Smooth muscle cell (in vitro differentiated cells): Measurements from ENCODE around the gene MYBBP1A. TPM values are rescaled to one million over a fixed set of nuclear protein-coding genes. Genes with fewer than 3 reads are reported as not detected.

Source experiments
- DNase-seq: peaks from one replicate; lab custom pipeline; 2025; ENCODE audit not compliant: unreplicated experiment; lab: John Stamatoyannopoulos, UW
- H2AFZ ChIP-seq: fragments of 200-600 bp; sonication (generic); 2 replicates; pipeline ENCODE4 v1.6.0; 2016; ENCODE audit warnings: antibody characterized with exemption, low read depth, mild to moderate bottlenecking
- H3F3A ChIP-seq: fragments of 200-600 bp; sonication (generic); 2 replicates; pipeline ENCODE4 v1.6.0; 2017; ENCODE audit warnings: antibody characterized with exemption, low read depth
- H3K27ac ChIP-seq: fragments of 200-600 bp; sonication (generic); 2 replicates; pipeline ENCODE4 v1.5.1; 2016; ENCODE audit warnings: low read depth, mild to moderate bottlenecking
- H3K27me3 ChIP-seq: fragments of 200-600 bp; sonication (generic); 2 replicates; pipeline ENCODE4 v1.6.1; 2016; ENCODE audit warnings: low read depth, mild to moderate bottlenecking
- H3K36me3 ChIP-seq: fragments of 200-600 bp; sonication (generic); 2 replicates; pipeline ENCODE4 v1.5.1; 2016; ENCODE audit warnings: low read depth
- H3K4me1 ChIP-seq: fragments of 200-600 bp; sonication (generic); 2 replicates; pipeline ENCODE4 v1.5.1; 2016; ENCODE audit warnings: low read depth
- H3K4me2 ChIP-seq: fragments of 200-600 bp; sonication (generic); 2 replicates; pipeline ENCODE4 v1.6.0; 2016; ENCODE audit warnings: mild to moderate bottlenecking
- H3K4me3 ChIP-seq: fragments of 200-600 bp; sonication (generic); 2 replicates; pipeline ENCODE4 v1.5.1; 2016; ENCODE audit warnings: mild to moderate bottlenecking
- H3K79me2 ChIP-seq: fragments of 200-600 bp; sonication (generic); 2 replicates; pipeline ENCODE4 v1.6.0; 2016; ENCODE audit warnings: low read depth, mild to moderate bottlenecking
- H3K9ac ChIP-seq: fragments of 200-600 bp; sonication (generic); 2 replicates; pipeline ENCODE4 v1.6.0; 2016; ENCODE audit warnings: low read depth
- H3K9me3 ChIP-seq: fragments of 200-600 bp; sonication (generic); replicated peaks from 2 replicates; pipeline ENCODE4 v1.5.1; 2016; ENCODE audit warnings: low read depth
- H4K20me1 ChIP-seq: fragments of 200-600 bp; sonication (generic); 2 replicates; pipeline ENCODE4 v1.6.0; 2016; ENCODE audit warnings: low read depth
- whole genome bisulfite sequencing: methylation state at CpG from one replicate; pipeline ENCODE4 v1.1.7; 2016; ENCODE audit warnings: low lambda C conversion rate; 5-methylcytosine and 5-hydroxymethylcytosine counted together
- polyA plus RNA-seq: library from polyadenylated mRNA; unstranded; fragments of >200 nt; fragmentation: Nextera tagmentation; extraction: Ambion mirVana; gene quantifications from 2 replicates; pipeline ENCODE4 v1.2.1, GENCODE V29; 2016
- total RNA-seq: library from RNA; depleted of rRNA; stranded (reverse); fragments of >200 nt; gene quantifications from 2 replicates; pipeline ENCODE4 v1.2.3, GENCODE V29; 2014
- TF ChIP-seq, protein P1 (sequence below): fragments of 200-600 bp; sonication (generic); IDR thresholded peaks from 2 replicates; pipeline ENCODE4 v1.5.1; 2017; ENCODE audit warnings: borderline replicate concordance, mild to moderate bottlenecking, antibody characterized with exemption; ENCODE audit not compliant: insufficient read depth, poor library complexity, severe bottlenecking

The MYBBP1A gene
- total and polyA plus RNA-seq, 2 experiments from 2014 or later, result 18.1 to 33.5 TPM

DNA sequence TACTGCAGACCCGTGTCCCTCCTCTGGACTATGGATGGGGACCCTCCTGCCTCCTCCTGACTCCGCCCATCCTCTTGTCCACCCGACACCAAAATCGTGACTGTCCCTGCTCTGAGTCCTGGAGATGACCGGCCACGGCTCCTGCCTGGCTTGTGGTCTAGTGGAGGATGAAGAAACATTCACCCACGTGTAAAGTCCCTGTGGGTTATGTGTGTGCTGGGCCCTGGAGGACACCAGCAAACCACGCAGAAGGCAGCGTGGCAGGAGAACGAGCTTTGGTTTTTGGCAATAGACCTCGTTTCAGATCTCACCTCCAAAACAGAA lies 44.6 kb downstream of the MYBBP1A start:
- no peaks in the 10 kb centered on the region for H3K79me2 ChIP-seq
- H3K4me2 ChIP-seq, result no peak overlapping the region
- no peak overlapping the region for H3K9ac ChIP-seq
- H3K27ac ChIP-seq, result no peak overlapping the region
- H4K20me1 ChIP-seq, result no peaks in the 10 kb centered on the region
- H3K4me3 ChIP-seq, result no peak overlapping the region
- TF ChIP-seq, protein P1, sequence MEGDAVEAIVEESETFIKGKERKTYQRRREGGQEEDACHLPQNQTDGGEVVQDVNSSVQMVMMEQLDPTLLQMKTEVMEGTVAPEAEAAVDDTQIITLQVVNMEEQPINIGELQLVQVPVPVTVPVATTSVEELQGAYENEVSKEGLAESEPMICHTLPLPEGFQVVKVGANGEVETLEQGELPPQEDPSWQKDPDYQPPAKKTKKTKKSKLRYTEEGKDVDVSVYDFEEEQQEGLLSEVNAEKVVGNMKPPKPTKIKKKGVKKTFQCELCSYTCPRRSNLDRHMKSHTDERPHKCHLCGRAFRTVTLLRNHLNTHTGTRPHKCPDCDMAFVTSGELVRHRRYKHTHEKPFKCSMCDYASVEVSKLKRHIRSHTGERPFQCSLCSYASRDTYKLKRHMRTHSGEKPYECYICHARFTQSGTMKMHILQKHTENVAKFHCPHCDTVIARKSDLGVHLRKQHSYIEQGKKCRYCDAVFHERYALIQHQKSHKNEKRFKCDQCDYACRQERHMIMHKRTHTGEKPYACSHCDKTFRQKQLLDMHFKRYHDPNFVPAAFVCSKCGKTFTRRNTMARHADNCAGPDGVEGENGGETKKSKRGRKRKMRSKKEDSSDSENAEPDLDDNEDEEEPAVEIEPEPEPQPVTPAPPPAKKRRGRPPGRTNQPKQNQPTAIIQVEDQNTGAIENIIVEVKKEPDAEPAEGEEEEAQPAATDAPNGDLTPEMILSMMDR, result no peak
- peaks cover 16% of the 10 kb centered on the region for H3K4me1 ChIP-seq
- H3F3A ChIP-seq, result no peaks in the 10 kb centered on the region
- no peak overlapping the region for H2AFZ ChIP-seq
- no peaks in the 10 kb centered on the region for H3K27me3 ChIP-seq
- no peaks in the 10 kb centered on the region for H3K9me3 ChIP-seq
- no peak for DNase-seq
- 77% methylated on average over 11 of the region's 11 CpGs for WGBS
- H3K36me3 ChIP-seq, result no peaks in the 10 kb centered on the region

DNA sequence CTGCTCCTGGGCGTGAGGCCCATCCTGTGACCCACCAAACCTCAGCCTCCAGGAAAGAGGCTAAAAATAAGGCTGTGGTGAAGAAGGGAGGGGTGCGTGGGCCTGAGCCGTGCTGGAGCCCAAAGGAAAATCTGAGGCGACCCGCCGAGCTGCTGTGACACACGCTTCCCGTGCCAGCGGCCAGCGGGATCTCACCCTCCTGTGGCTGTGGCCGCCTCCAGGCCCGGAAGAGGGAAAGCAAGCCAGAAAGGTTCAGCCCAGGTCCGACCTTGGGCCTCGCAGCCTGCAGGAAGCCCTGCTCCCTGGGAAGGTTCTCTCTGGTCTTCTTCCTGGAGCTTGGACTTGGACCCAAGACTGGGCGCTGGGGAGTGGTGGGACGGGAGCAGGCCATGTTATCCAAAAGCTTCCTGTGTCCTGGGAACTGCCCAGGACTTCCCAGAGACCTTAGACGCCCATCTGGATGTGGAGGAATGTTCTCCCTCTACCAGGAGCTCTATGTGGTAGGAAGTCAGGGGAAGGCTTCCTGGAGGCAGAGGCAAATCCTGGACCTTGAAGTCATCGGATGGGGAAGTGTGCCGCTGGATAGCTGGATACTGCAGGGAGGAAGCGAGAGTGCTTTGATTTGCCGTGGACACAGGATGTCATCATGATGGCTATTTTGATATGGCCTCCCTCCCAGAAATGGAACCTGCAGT lies 45.1 kb downstream of the MYBBP1A start:
- Histone ChIP-seq H3K9me3 (no peaks in the 10 kb centered on the region), H3K27ac (no peak overlapping the region), H3K79me2 (no peaks in the 10 kb centered on the region), H3K4me3 (no peak overlapping the region), H3K9ac (no peak overlapping the region), H4K20me1 (no peaks in the 10 kb centered on the region), H3K36me3 (no peaks in the 10 kb centered on the region), H3K27me3 (no peaks in the 10 kb centered on the region), H2AFZ (no peak overlapping the region), H3K4me1 (peaks cover 12% of the 10 kb centered on the region), H3F3A (no peaks in the 10 kb centered on the region), H3K4me2 (no peak overlapping the region)
- WGBS, result 89% methylated on average over 20 of the region's 21 CpGs
- TF ChIP-seq, protein P1, result no peak
- no peak for DNase-seq

DNA sequence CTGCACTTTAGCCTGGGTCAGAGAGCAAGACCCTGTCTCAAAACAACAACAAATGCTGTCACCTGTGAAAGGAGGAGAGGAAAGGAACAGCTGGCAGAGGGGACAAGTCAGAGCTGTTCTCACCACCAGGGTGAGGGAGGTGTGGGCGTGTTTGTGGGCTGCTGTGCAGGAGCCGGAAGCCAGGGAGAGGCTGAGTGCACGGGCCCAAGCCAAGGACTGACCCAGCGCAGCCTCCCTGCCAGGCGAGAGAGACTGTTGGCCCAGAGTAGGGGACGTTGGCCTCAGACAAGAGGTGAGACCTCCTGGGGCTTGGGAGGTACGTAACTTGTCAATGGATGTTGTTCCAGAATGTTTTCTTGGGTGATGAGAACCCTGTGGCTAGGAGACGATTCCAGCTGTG lies 45.8 kb downstream of the MYBBP1A start:
- H3K36me3 ChIP-seq, result no peaks in the 10 kb centered on the region

More for the DNA sequence above, 45.8 kb downstream of the MYBBP1A start:
- no peak overlapping the region for H3K9ac ChIP-seq
- no peak overlapping the region for H3K4me2 ChIP-seq
- DNase-seq, result no peak
- 83% methylated on average over 8 of the region's 8 CpGs for WGBS
- no peak overlapping the region for H3K27ac ChIP-seq
- H3K4me1 ChIP-seq, result peaks cover 9% of the 10 kb centered on the region
- TF ChIP-seq, protein P1, result no peak
- no peaks in the 10 kb centered on the region for H3K79me2 ChIP-seq
- H3K9me3 ChIP-seq, result no peaks in the 10 kb centered on the region
- H4K20me1 ChIP-seq, result no peaks in the 10 kb centered on the region
- no peaks in the 10 kb centered on the region for H3K27me3 ChIP-seq
- H3F3A ChIP-seq, result no peaks in the 10 kb centered on the region
- H2AFZ ChIP-seq, result no peak overlapping the region
- no peak overlapping the region for H3K4me3 ChIP-seq
